ENCODE results near the gene GPR153.
A peak's percentile ranks its signal among the peaks of the same experiment; 100 is the strongest.

The GPR153 gene

GRCh38 chr1:6252374-6252710, 8.6 kb downstream of the GPR153 start:
- H3K4me3 ChIP-seq (ENCODE audit: low read length in 2 of 2): no peak overlapping the region
- H3K27me3 ChIP-seq (ENCODE audit: control insufficient read depth in 2 of 2, insufficient read depth in 2 of 2, low read length in 2 of 2): peaks cover 19 to 22% of the 10 kb centered on the region in 2 donors
- H3K36me3 ChIP-seq (ENCODE audit: control insufficient read depth in 2 of 2, insufficient read depth in 2 of 2, low read length in 2 of 2): peaks cover 0 to 5% of the 10 kb centered on the region in 2 donors
- H3K27ac ChIP-seq (ENCODE audit: low read depth in 2 of 2, low read length in 2 of 2): no peak overlapping the region
- no peak overlapping the region for H3K9ac ChIP-seq (ENCODE audit: low read depth in 1 of 2, low read length in 2 of 2)
- H3K4me1 ChIP-seq (ENCODE audit: control insufficient read depth in 2 of 2, insufficient read depth in 2 of 2, low read length in 2 of 2): peaks cover 5 to 6% of the 10 kb centered on the region in 2 donors
- no peaks in the 10 kb centered on the region for H3K9me3 ChIP-seq (ENCODE audit: control insufficient read depth in 2 of 2, low read length in 2 of 2)

DNA sequence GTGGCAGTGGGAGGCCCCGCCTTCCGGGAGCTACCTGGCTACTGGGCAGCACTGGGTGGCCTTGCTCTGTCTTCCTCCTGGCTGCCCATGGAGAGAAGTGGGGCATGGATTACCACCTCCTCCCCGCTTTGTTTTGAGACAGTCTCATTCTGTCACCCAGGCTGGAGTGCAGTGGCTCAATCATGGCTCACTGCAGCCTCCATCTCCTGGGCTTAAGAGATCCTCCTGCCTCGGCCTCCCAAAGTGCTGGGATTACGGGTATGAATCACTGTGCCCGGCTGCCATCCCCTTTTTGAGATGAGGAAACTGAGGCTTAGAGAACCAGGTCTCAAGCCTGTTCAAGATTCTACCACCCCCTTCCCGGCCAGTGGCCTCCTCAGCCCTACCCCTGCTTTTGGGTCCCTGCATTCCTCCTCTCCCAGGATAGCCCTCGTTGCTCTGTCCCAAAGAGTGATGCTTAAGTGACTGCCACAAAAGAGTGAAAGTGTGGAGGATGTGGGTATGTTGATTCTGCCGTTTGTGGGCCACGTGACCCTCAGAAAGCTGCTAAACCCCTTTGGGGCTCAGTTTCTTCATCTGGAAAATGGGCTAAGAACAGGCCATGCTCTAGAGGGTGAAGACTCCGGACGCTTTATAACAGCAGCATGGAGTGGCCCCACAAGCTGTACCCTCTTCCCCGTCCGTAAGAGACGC, 9.1 kb downstream of the GPR153 start:
- Histone ChIP-seq H3K4me1 (ENCODE audit: control insufficient read depth in 2 of 2, insufficient read depth in 2 of 2, low read length in 2 of 2) (peaks cover 5 to 8% of the 10 kb centered on the region in 2 donors), H3K9ac (ENCODE audit: low read depth in 1 of 2, low read length in 2 of 2) (no peak overlapping the region), H3K27me3 (ENCODE audit: control insufficient read depth in 2 of 2, insufficient read depth in 2 of 2, low read length in 2 of 2) (peaks cover 19 to 24% of the 10 kb centered on the region in 2 donors), H3K4me3 (ENCODE audit: low read length in 2 of 2) (no peak overlapping the region), H3K36me3 (ENCODE audit: control insufficient read depth in 2 of 2, insufficient read depth in 2 of 2, low read length in 2 of 2) (peaks cover 0 to 5% of the 10 kb centered on the region in 2 donors), H3K9me3 (ENCODE audit: control insufficient read depth in 2 of 2, low read length in 2 of 2) (no peaks in the 10 kb centered on the region), H3K27ac (ENCODE audit: low read depth in 2 of 2, low read length in 2 of 2) (no peak overlapping the region)

DNA sequence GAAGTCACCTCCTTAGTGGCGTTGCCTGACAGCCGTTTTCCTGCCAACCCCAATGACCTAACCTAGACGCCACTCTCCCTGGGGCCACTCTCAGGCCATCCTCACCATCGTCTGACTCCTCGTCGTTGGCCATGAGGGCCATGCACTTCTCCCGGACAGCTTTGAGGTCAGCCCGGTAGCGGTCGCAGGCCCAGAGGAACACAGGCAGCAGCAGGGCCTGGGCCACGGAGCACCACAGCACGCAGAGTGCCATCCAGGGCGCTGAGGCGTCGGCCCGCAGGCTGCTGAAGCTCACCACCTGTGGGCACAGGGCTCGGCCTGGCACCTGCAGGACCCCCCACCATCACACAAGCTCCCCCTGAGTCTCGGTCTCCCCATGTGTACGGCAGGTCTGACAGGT, 9.7 kb downstream of the GPR153 start:
- H3K4me1 ChIP-seq (ENCODE audit: control insufficient read depth in 2 of 2, insufficient read depth in 2 of 2, low read length in 2 of 2): peaks cover 9% of the 10 kb centered on the region in 2 donors
- no peak overlapping the region for H3K9ac ChIP-seq (ENCODE audit: low read depth in 1 of 2, low read length in 2 of 2)
- peaks cover 0 to 5% of the 10 kb centered on the region in 2 donors for H3K36me3 ChIP-seq (ENCODE audit: control insufficient read depth in 2 of 2, insufficient read depth in 2 of 2, low read length in 2 of 2)
- no peaks in the 10 kb centered on the region for H3K9me3 ChIP-seq (ENCODE audit: control insufficient read depth in 2 of 2, low read length in 2 of 2)
- no peak overlapping the region for H3K27ac ChIP-seq (ENCODE audit: low read depth in 2 of 2, low read length in 2 of 2)
- peaks cover 19 to 28% of the 10 kb centered on the region in 2 donors for H3K27me3 ChIP-seq (ENCODE audit: control insufficient read depth in 2 of 2, insufficient read depth in 2 of 2, low read length in 2 of 2)
- no peak overlapping the region for H3K4me3 ChIP-seq (ENCODE audit: low read length in 2 of 2)

DNA sequence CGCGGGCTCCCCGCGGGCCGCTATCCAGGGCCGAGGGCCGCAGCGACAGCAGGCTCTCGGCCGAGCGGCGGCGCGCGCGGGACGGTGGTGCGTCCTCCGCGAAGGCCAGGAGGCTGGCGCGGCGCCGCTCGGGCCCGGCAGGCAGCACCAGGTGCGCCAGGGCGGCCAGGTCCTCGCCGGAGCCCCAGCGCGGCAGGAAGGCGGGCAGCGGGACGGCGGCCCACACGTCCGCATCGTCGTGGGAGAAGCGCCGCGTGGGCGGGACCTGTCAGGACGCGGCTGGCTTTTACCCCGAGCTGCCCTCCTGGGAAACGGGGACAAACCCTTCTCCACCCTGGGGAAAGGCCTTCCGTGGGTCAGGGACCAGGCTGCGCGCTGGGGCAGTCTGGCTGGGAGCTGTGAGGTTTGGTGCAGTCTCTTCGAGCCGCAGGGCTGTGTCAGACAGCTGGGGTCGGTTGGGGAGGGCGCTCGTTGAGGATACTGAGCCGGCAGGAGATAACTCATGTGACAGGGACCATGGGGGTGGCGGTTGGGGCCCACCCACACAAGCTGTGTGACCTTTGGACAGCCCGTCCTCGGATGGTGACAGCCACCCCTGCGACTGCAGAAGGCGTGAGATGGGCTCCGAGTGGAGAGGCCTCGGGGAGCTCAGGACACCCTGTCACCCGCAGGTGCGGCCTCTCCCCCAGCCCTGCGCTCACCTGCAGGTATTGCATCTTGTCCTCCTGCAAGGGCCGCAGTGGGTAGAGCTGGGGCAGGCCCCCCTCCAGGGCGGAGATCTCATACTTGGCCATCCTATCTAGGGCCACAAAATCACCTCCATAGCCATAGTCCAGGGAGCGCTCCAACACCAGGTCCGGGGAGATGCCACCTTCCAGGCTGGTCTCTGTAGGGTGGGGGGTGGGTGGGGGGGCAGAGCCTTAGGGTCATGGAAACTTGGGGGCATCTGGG, 10.9 kb downstream of the GPR153 start:
- Histone ChIP-seq H3K4me3 (ENCODE audit: low read length in 2 of 2) (no peak overlapping the region), H3K9me3 (ENCODE audit: control insufficient read depth in 2 of 2, low read length in 2 of 2) (no peaks in the 10 kb centered on the region), H3K9ac (ENCODE audit: low read depth in 1 of 2, low read length in 2 of 2) (peak overlapping the region in 1 of 2 donors; percentile 47), H3K27ac (ENCODE audit: low read depth in 2 of 2, low read length in 2 of 2) (peak overlapping the region in 1 of 2 donors; percentile 14), H3K4me1 (ENCODE audit: control insufficient read depth in 2 of 2, insufficient read depth in 2 of 2, low read length in 2 of 2) (peaks cover 13 to 14% of the 10 kb centered on the region in 2 donors), H3K36me3 (ENCODE audit: control insufficient read depth in 2 of 2, insufficient read depth in 2 of 2, low read length in 2 of 2) (peaks cover 0 to 5% of the 10 kb centered on the region in 2 donors), H3K27me3 (ENCODE audit: control insufficient read depth in 2 of 2, insufficient read depth in 2 of 2, low read length in 2 of 2) (peaks cover 23 to 31% of the 10 kb centered on the region in 2 donors)

DNA sequence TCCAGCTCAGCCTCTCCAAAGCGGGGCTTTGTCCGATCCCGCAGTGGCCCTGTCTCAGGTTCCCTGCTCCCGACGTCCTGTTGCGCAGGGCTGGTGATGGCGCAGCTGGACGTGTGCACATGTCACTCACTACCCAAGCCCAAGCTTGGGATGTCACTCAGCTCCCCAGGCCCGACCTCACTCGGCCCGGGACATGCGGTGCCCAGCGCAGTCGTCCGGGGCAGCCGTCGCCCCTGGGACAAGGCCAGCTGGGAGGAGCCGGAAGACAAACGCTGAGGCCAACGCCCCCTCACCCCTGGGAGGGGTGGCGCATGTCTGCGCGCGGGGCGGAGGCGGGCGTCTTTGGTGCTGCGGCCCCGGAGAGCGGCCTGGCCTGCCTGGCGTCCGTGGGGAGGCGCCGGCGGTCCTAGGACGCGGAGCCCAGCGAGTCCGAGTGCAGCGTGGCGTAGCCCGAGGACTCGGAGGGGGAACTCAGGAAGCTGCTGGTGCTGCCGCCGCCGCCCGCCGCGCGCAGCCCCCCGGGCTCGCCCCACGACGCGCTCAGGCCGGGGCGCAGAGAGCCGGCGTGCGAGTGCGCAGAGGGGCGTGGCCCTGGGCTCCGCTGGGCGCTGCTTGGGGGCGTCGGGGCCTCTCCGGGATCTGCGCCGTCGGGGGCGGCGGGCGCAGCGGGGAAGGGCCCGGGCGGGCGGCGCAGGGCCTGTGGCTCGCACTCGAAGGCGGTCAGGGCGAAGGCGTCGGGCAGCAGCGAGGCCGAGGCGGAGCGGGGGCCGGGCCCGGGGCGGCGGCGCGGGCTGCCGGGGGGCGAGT, 11.8 kb downstream of the GPR153 start:
- Histone ChIP-seq H3K36me3 (ENCODE audit: control insufficient read depth in 2 of 2, insufficient read depth in 2 of 2, low read length in 2 of 2) (peaks cover 0 to 1% of the 10 kb centered on the region in 2 donors), H3K4me3 (ENCODE audit: low read length in 2 of 2) (no peak overlapping the region), H3K9me3 (ENCODE audit: control insufficient read depth in 2 of 2, low read length in 2 of 2) (no peaks in the 10 kb centered on the region), H3K27ac (ENCODE audit: low read depth in 2 of 2, low read length in 2 of 2) (peak overlapping the region in 1 of 2 donors; percentile 44), H3K27me3 (ENCODE audit: control insufficient read depth in 2 of 2, insufficient read depth in 2 of 2, low read length in 2 of 2) (peaks cover 25 to 31% of the 10 kb centered on the region in 2 donors), H3K9ac (ENCODE audit: low read depth in 1 of 2, low read length in 2 of 2) (no peak overlapping the region), H3K4me1 (ENCODE audit: control insufficient read depth in 2 of 2, insufficient read depth in 2 of 2, low read length in 2 of 2) (peaks cover 13 to 14% of the 10 kb centered on the region in 2 donors)

- H3K27me3 ChIP-seq (ENCODE audit: control insufficient read depth in 2 of 2, insufficient read depth in 2 of 2, low read length in 2 of 2): peaks cover 30 to 38% of the 10 kb centered on the region in 2 donors
- H3K9ac ChIP-seq (ENCODE audit: low read depth in 1 of 2, low read length in 2 of 2): no peak overlapping the region
- no peak overlapping the region for H3K4me3 ChIP-seq (ENCODE audit: low read length in 2 of 2)
- H3K9me3 ChIP-seq (ENCODE audit: control insufficient read depth in 2 of 2, low read length in 2 of 2): no peaks in the 10 kb centered on the region
- H3K27ac ChIP-seq (ENCODE audit: low read depth in 2 of 2, low read length in 2 of 2): peak overlapping the region in 1 of 2 donors; percentile 44
- H3K36me3 ChIP-seq (ENCODE audit: control insufficient read depth in 2 of 2, insufficient read depth in 2 of 2, low read length in 2 of 2): no peaks in the 10 kb centered on the region
- peaks cover 13 to 14% of the 10 kb centered on the region in 2 donors for H3K4me1 ChIP-seq (ENCODE audit: control insufficient read depth in 2 of 2, insufficient read depth in 2 of 2, low read length in 2 of 2)
Observed at GRCh38 chr1:6248161-6248776, 12.6 kb downstream of the GPR153 start.

DNA sequence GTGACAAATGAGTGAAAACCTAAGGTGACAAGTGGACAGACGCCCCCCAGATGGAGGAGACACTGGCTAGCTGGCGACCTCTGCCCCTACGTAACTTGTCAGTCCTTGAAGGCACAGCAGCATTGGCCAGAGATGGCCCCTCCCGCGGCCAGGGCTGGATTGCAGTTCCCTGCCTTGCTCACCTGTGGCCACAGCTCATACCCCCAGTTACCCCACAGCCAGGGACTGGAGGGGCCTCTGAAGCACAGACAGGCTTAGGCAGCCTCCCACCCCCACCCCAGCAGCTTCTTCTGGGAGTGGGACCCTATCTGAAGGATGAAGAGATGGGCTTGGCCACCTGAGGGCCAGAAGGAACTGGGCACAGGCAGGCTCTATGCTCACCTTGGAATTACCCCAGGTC, 13.2 kb downstream of the GPR153 start:
- H3K36me3 ChIP-seq (ENCODE audit: control insufficient read depth in 2 of 2, insufficient read depth in 2 of 2, low read length in 2 of 2): no peaks in the 10 kb centered on the region
- H3K4me1 ChIP-seq (ENCODE audit: control insufficient read depth in 2 of 2, insufficient read depth in 2 of 2, low read length in 2 of 2): peaks cover 13 to 14% of the 10 kb centered on the region in 2 donors
- peaks cover 36 to 44% of the 10 kb centered on the region in 2 donors for H3K27me3 ChIP-seq (ENCODE audit: control insufficient read depth in 2 of 2, insufficient read depth in 2 of 2, low read length in 2 of 2)
- no peak overlapping the region for H3K9ac ChIP-seq (ENCODE audit: low read depth in 1 of 2, low read length in 2 of 2)
- H3K4me3 ChIP-seq (ENCODE audit: low read length in 2 of 2): no peak overlapping the region
- H3K27ac ChIP-seq (ENCODE audit: low read depth in 2 of 2, low read length in 2 of 2): peak overlapping the region in 1 of 2 donors; percentile 16
- H3K9me3 ChIP-seq (ENCODE audit: control insufficient read depth in 2 of 2, low read length in 2 of 2): no peaks in the 10 kb centered on the region

GRCh38 chr1:6246497-6247467, 14.1 kb downstream of the GPR153 start:
- H3K27ac ChIP-seq (ENCODE audit: low read depth in 2 of 2, low read length in 2 of 2): peak overlapping the region in 1 of 2 donors; percentile 29
- peaks cover 13 to 14% of the 10 kb centered on the region in 2 donors for H3K4me1 ChIP-seq (ENCODE audit: control insufficient read depth in 2 of 2, insufficient read depth in 2 of 2, low read length in 2 of 2)
- no peak overlapping the region for H3K4me3 ChIP-seq (ENCODE audit: low read length in 2 of 2)
- no peaks in the 10 kb centered on the region for H3K36me3 ChIP-seq (ENCODE audit: control insufficient read depth in 2 of 2, insufficient read depth in 2 of 2, low read length in 2 of 2)
- H3K9me3 ChIP-seq (ENCODE audit: control insufficient read depth in 2 of 2, low read length in 2 of 2): no peaks in the 10 kb centered on the region
- peak overlapping the region; percentile 1 to 47 for H3K9ac ChIP-seq (ENCODE audit: low read depth in 1 of 2, low read length in 2 of 2)
- H3K27me3 ChIP-seq (ENCODE audit: control insufficient read depth in 2 of 2, insufficient read depth in 2 of 2, low read length in 2 of 2): peaks cover 33 to 44% of the 10 kb centered on the region in 2 donors
